ENCODE results near the gene SRD5A1. TPM values are rescaled to one million over a fixed set of nuclear protein-coding genes. Genes with fewer than 3 reads are reported as not detected.

The SRD5A1 gene
- 9.1 and 14.1 TPM in 2 replicates for total RNA-seq

GRCh38 chr5:6632888-6633468 is at the start of gene SRD5A1, which contains the start of gene NSUN2:
Gene SRD5A1, plus strand, starts transcription at chr5:6633440. Its CDS starts 137 bp downstream, at chr5:6633577.
Gene NSUN2, minus strand, starts transcription at chr5:6633044. Its CDS starts 65 bp downstream, at chr5:6632979.

GRCh38 chr5:6713274-6714225 is 80.3 kb downstream of the SRD5A1 start, which contains the start of gene TENT4A:
Gene TENT4A, plus strand, starts transcription at chr5:6713432. Its CDS starts 552 bp downstream, at chr5:6713984.

Other genes starting within 250 kb of the SRD5A1 start
- gene UBE2QL1, start 184.6 kb upstream of the SRD5A1 start, total RNA-seq = not detected in 2 replicates
- 29.6 and 36.1 TPM in 2 replicates for gene NSUN2, start 396 bp upstream of the SRD5A1 start, total RNA-seq
- gene TENT4A, start 80.0 kb downstream of the SRD5A1 start, total RNA-seq = 13.8 and 16.0 TPM in 2 replicates